HEK293 (cell line): Measurements from ENCODE around the gene UBE2E1.
A peak's percentile ranks its signal among the peaks of the same experiment; 100 is the strongest.

ENCODE experiments used
- CTCF ChIA-PET: fragments of 350-600 bp; formaldehyde crosslinking; extraction: SDS; loops from one replicate; lab custom pipeline; 2021; ENCODE audit warnings: antibody characterized with exemption; lab: Yijun Ruan, JAX
- POLR2A ChIA-PET: fragments of 300-600 bp; formaldehyde crosslinking; extraction: SDS; loops from one replicate; lab custom pipeline; 2020; ENCODE audit warnings: antibody characterized with exemption, inconsistent platforms; lab: Yijun Ruan, JAX
- H3K27ac ChIP-seq: fragments of 200-500 bp; sonication (Bioruptor generic); 2 replicates; pipeline ENCODE4 v1.5.1; 2014; ENCODE audit warnings: low read depth, low read length, control low read depth, inconsistent platforms; ENCODE audit errors: extremely low read depth
- H3K36me3 ChIP-seq, 2 experiments: fragments of 200-500 bp in 1 of 2; sonication (Bioruptor generic) in 1 of 2; 1 replicate in 1 of 2; 2 replicates in 1 of 2; pipeline ENCODE4 v1.5.1; 2014 to 2017; ENCODE audit warnings: inconsistent platforms in 2 of 2, low read length in 2 of 2; ENCODE audit not compliant: control insufficient read depth in 2 of 2, insufficient read depth in 1 of 2
- H3K4me1 ChIP-seq: fragments of 200-500 bp; sonication (Bioruptor generic); 2 replicates; pipeline ENCODE4 v1.5.1; 2014; ENCODE audit warnings: mild to moderate bottlenecking, low read length, inconsistent platforms; ENCODE audit not compliant: control insufficient read depth, insufficient read depth
- H3K4me3 ChIP-seq: 2 replicates; pipeline ENCODE4 v1.5.1; 2011; ENCODE audit warnings: low read depth, mild to moderate bottlenecking, control low read depth, low read length, moderate library complexity
- H3K9me3 ChIP-seq: fragments of 200-500 bp; sonication (Bioruptor generic); 2 replicates; pipeline ENCODE4 v1.5.1; 2014; ENCODE audit warnings: low read depth, low read length, inconsistent platforms; ENCODE audit not compliant: control insufficient read depth, insufficient read depth
- BCL11A ChIP-seq: fragments of 450-650 bp; formaldehyde crosslinking; IDR thresholded peaks from 2 replicates; pipeline ENCODE4 v1.5.1; 2016; ENCODE audit warnings: low read depth, missing biosample characterization, missing genetic modification characterization
- GLIS1 ChIP-seq: fragments of 450-650 bp; formaldehyde crosslinking; IDR thresholded peaks from 2 replicates; pipeline ENCODE4 v1.5.1; 2016; ENCODE audit warnings: missing biosample characterization, missing genetic modification characterization
- ZBTB17 ChIP-seq: fragments of 450-650 bp; formaldehyde crosslinking; IDR thresholded peaks from 2 replicates; pipeline ENCODE4 v1.5.1; 2016; ENCODE audit warnings: missing biosample characterization, missing genetic modification characterization
- ZBTB8A ChIP-seq: fragments of 450-650 bp; formaldehyde crosslinking; IDR thresholded peaks from 2 replicates; pipeline ENCODE4 v1.5.1; 2016; ENCODE audit warnings: missing biosample characterization, missing genetic modification characterization
- ZFP37 ChIP-seq: fragments of 450-650 bp; formaldehyde crosslinking; IDR thresholded peaks from 2 replicates; pipeline ENCODE4 v1.5.1; 2016; ENCODE audit warnings: missing biosample characterization, missing genetic modification characterization
- ZNF133 ChIP-seq: fragments of 450-650 bp; formaldehyde crosslinking; IDR thresholded peaks from 2 replicates; pipeline ENCODE4 v1.5.1; 2016; ENCODE audit warnings: missing biosample characterization, missing genetic modification characterization
- ZNF169 ChIP-seq: fragments of 450-650 bp; formaldehyde crosslinking; IDR thresholded peaks from 2 replicates; pipeline ENCODE4 v1.5.1; 2016; ENCODE audit warnings: missing biosample characterization, missing genetic modification characterization
- ZNF202 ChIP-seq: fragments of 450-650 bp; formaldehyde crosslinking; IDR thresholded peaks from 2 replicates; pipeline ENCODE4 v1.5.1; 2016; ENCODE audit warnings: missing biosample characterization, missing genetic modification characterization, borderline replicate concordance
- ZNF223 ChIP-seq: fragments of 450-650 bp; formaldehyde crosslinking; IDR thresholded peaks from 2 replicates; pipeline ENCODE4 v1.5.1; 2016; ENCODE audit warnings: missing biosample characterization, missing genetic modification characterization
- ZNF292 ChIP-seq: fragments of 450-650 bp; formaldehyde crosslinking; IDR thresholded peaks from 2 replicates; pipeline ENCODE4 v1.5.1; 2016; ENCODE audit warnings: low read depth, missing biosample characterization, missing genetic modification characterization, borderline replicate concordance
- ZNF335 ChIP-seq: fragments of 450-650 bp; formaldehyde crosslinking; conservative IDR thresholded peaks from 2 replicates; pipeline ENCODE4 v1.5.1; 2016; ENCODE audit warnings: missing biosample characterization, missing genetic modification characterization
- ZNF350 ChIP-seq: fragments of 450-650 bp; formaldehyde crosslinking; IDR thresholded peaks from 2 replicates; pipeline ENCODE4 v1.5.0; 2017; ENCODE audit warnings: missing biosample characterization, mild to moderate bottlenecking, missing genetic modification characterization
- ZNF416 ChIP-seq: fragments of 450-650 bp; formaldehyde crosslinking; IDR thresholded peaks from 2 replicates; pipeline ENCODE4 v1.5.1; 2016; ENCODE audit warnings: missing biosample characterization, missing genetic modification characterization
- ZNF501 ChIP-seq: fragments of 450-650 bp; formaldehyde crosslinking; IDR thresholded peaks from 2 replicates; pipeline ENCODE4 v1.5.1; 2016; ENCODE audit warnings: missing biosample characterization, missing genetic modification characterization
- ZNF600 ChIP-seq: fragments of 450-650 bp; formaldehyde crosslinking; IDR thresholded peaks from 2 replicates; pipeline ENCODE4 v1.5.1; 2016; ENCODE audit warnings: missing biosample characterization, missing genetic modification characterization
- ZNF654 ChIP-seq: fragments of 450-650 bp; formaldehyde crosslinking; IDR thresholded peaks from 2 replicates; pipeline ENCODE4 v1.5.1; 2016; ENCODE audit warnings: low read depth, missing biosample characterization, missing genetic modification characterization
- ZNF677 ChIP-seq: fragments of 450-650 bp; IDR thresholded peaks from 2 replicates; pipeline ENCODE4 v1.5.0; 2018; ENCODE audit warnings: missing biosample characterization, mild to moderate bottlenecking, missing genetic modification characterization, moderate library complexity
- ZSCAN23 ChIP-seq: fragments of 450-650 bp; formaldehyde crosslinking; IDR thresholded peaks from 2 replicates; pipeline ENCODE4 v1.5.1; 2016; ENCODE audit warnings: missing biosample characterization, missing genetic modification characterization
- TF ChIP-seq, protein P1 (sequence below): fragments of 450-650 bp; formaldehyde crosslinking; IDR thresholded peaks from 2 replicates; pipeline ENCODE4 v1.5.1; 2016; ENCODE audit warnings: missing biosample characterization, missing genetic modification characterization
- TF ChIP-seq, protein P2 (sequence below): fragments of 450-650 bp; IDR thresholded peaks from 2 replicates; pipeline ENCODE4 v1.5.1; 2018; ENCODE audit warnings: missing biosample characterization, mild to moderate bottlenecking, missing genetic modification characterization

Gene UBE2E1

DNA sequence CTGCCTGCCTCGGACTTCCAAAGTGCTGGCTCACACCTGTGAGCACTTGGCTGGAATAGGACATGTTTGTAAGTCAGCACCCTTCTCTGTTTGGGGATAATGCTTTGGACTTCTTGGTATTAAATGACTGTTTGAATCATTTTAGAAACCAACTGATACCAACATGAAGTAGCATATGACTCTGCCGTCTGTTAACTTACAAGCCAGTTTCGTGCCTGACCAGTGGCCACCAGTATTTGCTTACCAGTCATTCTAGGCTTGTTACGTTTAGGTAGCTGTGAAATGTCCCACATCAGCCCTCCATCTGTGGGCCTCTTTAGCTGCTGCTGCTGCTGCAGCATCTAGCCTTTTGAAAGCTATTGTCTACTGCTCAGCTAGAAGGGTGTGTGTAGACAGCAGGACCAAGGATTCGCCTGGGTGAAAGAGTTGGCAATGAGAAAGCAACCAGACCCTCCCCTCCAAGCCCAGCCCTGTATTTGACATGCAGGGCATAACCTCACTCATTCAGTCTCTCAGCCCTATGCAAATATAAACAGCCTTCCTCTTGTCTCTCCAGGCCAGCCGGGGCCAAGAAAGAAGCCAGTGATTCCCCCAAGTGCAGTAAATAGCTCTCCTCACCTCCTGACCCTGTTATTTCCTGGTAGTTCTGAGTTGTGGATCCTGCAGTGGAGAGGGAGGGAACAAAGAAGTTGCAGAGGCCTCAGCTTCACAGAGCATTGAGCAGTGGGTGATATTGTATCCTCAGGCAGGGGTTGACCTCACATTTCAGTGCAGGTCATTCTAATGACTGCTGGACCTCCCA lies 60.0 kb downstream of the UBE2E1 start:
- Histone ChIP-seq H3K4me3 (no peak overlapping the region), H3K27ac (no peak overlapping the region), H3K9me3 (no peaks in the 10 kb centered on the region), H3K36me3 (peaks cover 0 to 10% of the 10 kb centered on the region in 2 experiments; a peak in 1 of 3 replicates), H3K4me1 (no peaks in the 10 kb centered on the region; the same call in 1 of the 2 replicates)
- TF ChIP-seq ZNF202 (tag by site-specific recombination) (no peak), ZNF600 (tag by site-specific recombination) (peak; percentile 49; the same call in 1 of the 2 replicates), GLIS1 (tag by site-specific recombination) (peak; percentile 63; the same call in 1 of the 2 replicates), ZBTB8A (tag by site-specific recombination) (0 out of 2 replicates have a peak, but pooled peaks have one; percentile 15)
- ChIA-PET POLR2A (interaction anchor here (1.4 kb wide), 1 partner anchor 51 kb away, joined by 5 read pairs; the partner anchor contains the start of genes NKIRAS1 and RPL15), CTCF (interaction anchor here (0.7 to 1.0 kb wide), 3 partner anchors 20 to 187 kb away, joined by 3 to 6 read pairs (median 3); no protein-coding TSS in a partner anchor)

DNA sequence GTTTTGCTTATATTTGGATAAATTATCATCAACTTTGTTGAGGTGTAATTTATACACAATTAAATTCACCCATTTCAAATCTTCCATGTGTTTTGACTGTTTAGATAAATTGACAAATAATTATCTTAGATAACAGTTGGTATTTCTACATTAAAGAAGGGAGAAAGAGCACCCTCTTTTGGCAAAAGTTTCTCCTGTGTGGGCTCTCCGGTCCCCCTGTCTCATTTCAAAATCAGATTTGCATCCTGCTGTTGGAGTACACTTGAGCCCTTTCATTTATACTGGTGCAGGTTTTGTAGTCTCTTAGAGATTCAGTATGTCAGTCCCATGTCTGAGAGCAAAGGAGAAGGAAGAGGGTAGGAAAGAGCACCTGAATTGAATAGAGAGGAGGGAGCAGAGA lies 61.6 kb downstream of the UBE2E1 start:
- no peaks in the 10 kb centered on the region; the same call in 1 of the 2 replicates for H3K4me1 ChIP-seq
- no peak overlapping the region for H3K27ac ChIP-seq
- TF ChIP-seq ZNF654 (tag by site-specific recombination) (peak; percentile 28), ZNF335 (tag by site-specific recombination) (no peak), ZNF169 (tag by site-specific recombination) (no peak)
- TF ChIP-seq, all 188 proteins: peak for 1
- POLR2A ChIA-PET = interaction anchor here (1.4 kb wide), 1 partner anchor 50 kb away, joined by 5 read pairs; the partner anchor contains the start of genes NKIRAS1 and RPL15
- H3K9me3 ChIP-seq = no peaks in the 10 kb centered on the region
- H3K36me3 ChIP-seq = peaks cover 0 to 4% of the 10 kb centered on the region in 2 experiments; a peak in 1 of 3 replicates
- no peak overlapping the region for H3K4me3 ChIP-seq
- CTCF ChIA-PET = no interaction called here

DNA sequence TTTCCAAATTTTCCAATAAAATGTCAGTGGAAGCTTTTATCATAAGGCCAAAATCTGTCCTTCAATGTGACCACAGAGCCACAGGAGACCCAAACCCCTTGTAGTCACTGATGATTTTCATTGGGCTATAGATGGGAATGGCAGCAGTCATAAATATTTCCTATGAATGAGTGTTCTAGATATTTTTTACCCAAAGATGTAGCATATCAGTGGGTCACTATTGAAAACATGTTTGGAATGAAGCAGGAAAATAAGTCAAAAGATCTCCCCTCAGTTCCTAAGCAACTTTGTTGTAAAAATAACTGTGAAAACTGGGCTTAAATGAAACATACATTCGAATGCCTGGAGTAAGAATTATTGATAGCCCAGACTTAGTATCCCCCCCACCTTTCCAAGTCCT lies 62.1 kb downstream of the UBE2E1 start:
- no peak for TF ChIP-seq ZNF416 (tag by site-specific recombination)
- no peak for TF ChIP-seq ZFP37 (tag by site-specific recombination)
- TF ChIP-seq, protein P1, sequence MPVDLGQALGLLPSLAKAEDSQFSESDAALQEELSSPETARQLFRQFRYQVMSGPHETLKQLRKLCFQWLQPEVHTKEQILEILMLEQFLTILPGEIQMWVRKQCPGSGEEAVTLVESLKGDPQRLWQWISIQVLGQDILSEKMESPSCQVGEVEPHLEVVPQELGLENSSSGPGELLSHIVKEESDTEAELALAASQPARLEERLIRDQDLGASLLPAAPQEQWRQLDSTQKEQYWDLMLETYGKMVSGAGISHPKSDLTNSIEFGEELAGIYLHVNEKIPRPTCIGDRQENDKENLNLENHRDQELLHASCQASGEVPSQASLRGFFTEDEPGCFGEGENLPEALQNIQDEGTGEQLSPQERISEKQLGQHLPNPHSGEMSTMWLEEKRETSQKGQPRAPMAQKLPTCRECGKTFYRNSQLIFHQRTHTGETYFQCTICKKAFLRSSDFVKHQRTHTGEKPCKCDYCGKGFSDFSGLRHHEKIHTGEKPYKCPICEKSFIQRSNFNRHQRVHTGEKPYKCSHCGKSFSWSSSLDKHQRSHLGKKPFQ (tag by site-specific recombination) = no peak
- TF ChIP-seq ZNF501 (tag by site-specific recombination) = no peak
- no peak for TF ChIP-seq ZNF133 (tag by site-specific recombination)
- TF ChIP-seq, protein P2, sequence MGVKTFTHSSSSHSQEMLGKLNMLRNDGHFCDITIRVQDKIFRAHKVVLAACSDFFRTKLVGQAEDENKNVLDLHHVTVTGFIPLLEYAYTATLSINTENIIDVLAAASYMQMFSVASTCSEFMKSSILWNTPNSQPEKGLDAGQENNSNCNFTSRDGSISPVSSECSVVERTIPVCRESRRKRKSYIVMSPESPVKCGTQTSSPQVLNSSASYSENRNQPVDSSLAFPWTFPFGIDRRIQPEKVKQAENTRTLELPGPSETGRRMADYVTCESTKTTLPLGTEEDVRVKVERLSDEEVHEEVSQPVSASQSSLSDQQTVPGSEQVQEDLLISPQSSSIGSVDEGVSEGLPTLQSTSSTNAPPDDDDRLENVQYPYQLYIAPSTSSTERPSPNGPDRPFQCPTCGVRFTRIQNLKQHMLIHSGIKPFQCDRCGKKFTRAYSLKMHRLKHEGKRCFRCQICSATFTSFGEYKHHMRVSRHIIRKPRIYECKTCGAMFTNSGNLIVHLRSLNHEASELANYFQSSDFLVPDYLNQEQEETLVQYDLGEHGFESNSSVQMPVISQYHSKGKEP (tag by site-specific recombination) = no peak
- no peak for TF ChIP-seq BCL11A (tag by site-specific recombination)
- no peak for TF ChIP-seq ZSCAN23 (tag by site-specific recombination)
- TF ChIP-seq ZBTB17 (tag by site-specific recombination) = no peak
- no peak for TF ChIP-seq ZNF292 (tag by site-specific recombination)
- TF ChIP-seq ZNF677 (tag by site-specific recombination) = no peak
- TF ChIP-seq ZNF350 (tag by site-specific recombination) = no peak
- TF ChIP-seq ZNF223 (tag by site-specific recombination) = no peak

More for the DNA sequence above, 62.1 kb downstream of the UBE2E1 start:
- CTCF ChIA-PET = interaction anchor here (0.7 kb wide), 1 partner anchor 15 kb away, joined by 4 read pairs; no protein-coding TSS in a partner anchor
- H3K27ac ChIP-seq = no peak overlapping the region
- H3K36me3 ChIP-seq = peaks cover 0 to 4% of the 10 kb centered on the region in 2 experiments; a peak in 1 of 3 replicates
- H3K9me3 ChIP-seq = no peaks in the 10 kb centered on the region
- no peaks in the 10 kb centered on the region; the same call in 1 of the 2 replicates for H3K4me1 ChIP-seq
- no peak overlapping the region for H3K4me3 ChIP-seq
- POLR2A ChIA-PET = no interaction called here
